IMR-90 (cell line): Measurements from ENCODE around the gene BRD4. TPM values are rescaled to one million over a fixed set of nuclear protein-coding genes. Genes with fewer than 3 reads are reported as not detected.

Experiments
- ATAC-seq: fragments of 200-7000 bp; cut with Tn5 transposase; 2 replicates; pipeline ENCODE4 v1.9.1; 2020; ENCODE audit warnings: low read depth, mild to moderate bottlenecking, moderate library complexity
- BruUV-seq: library from RNA; stranded (reverse); fragments of 400-500 nt; replicated peaks from 2 replicates; lab custom pipeline; 2021; lab: Mats Ljungman, UMichigan
- CTCF ChIA-PET: fragments of 300-600 bp; formaldehyde crosslinking; extraction: SDS; loops from one replicate; lab custom pipeline; 2021; ENCODE audit warnings: antibody characterized with exemption; lab: Yijun Ruan, JAX
- POLR2A ChIA-PET: fragments of 300-600 bp; sonication (Branson Sonifier 250); formaldehyde crosslinking; loops from one replicate; lab custom pipeline; 2022; ENCODE audit warnings: antibody characterized with exemption; ENCODE audit not compliant: unreplicated experiment; lab: Charles Lee
- DNase-seq: peaks from one replicate; pipeline ENCODE4 v3.0.0; 2013
- H2AFZ ChIP-seq: replicated peaks from 2 replicates; pipeline ENCODE3; 2013; ENCODE audit warnings: low read length, mild to moderate bottlenecking; ENCODE audit not compliant: poor library complexity
- H2AK5ac ChIP-seq: 2 replicates; pipeline ENCODE4 v1.6.1; 2013; ENCODE audit warnings: low read depth, low read length, inconsistent platforms
- H2AK9ac ChIP-seq: replicated peaks from 2 replicates; pipeline ENCODE3; 2013; ENCODE audit warnings: mild to moderate bottlenecking, low read depth, low read length, moderate library complexity; ENCODE audit not compliant: poor library complexity
- H2BK120ac ChIP-seq: 2 replicates; pipeline ENCODE4 v1.6.1; 2013; ENCODE audit warnings: low read depth, low read length, inconsistent platforms
- H2BK15ac ChIP-seq: 3 replicates; pipeline ENCODE4 v1.6.1; 2013; ENCODE audit warnings: low read depth, low read length, inconsistent platforms
- H2BK20ac ChIP-seq: 2 replicates; pipeline ENCODE4 v1.6.1; 2013; ENCODE audit warnings: low read depth, mild to moderate bottlenecking, inconsistent platforms, low read length, moderate library complexity
- H2BK5ac ChIP-seq: 2 replicates; pipeline ENCODE4 v1.6.1; 2013; ENCODE audit warnings: mild to moderate bottlenecking, low read depth, low read length, inconsistent platforms; ENCODE audit not compliant: poor library complexity, severe bottlenecking
- H3K14ac ChIP-seq: replicated peaks from 2 replicates; pipeline ENCODE4 v1.6.1; 2013; ENCODE audit warnings: low read depth, low read length, inconsistent platforms
- H3K18ac ChIP-seq: 2 replicates; pipeline ENCODE4 v1.6.1; 2013; ENCODE audit warnings: low read depth, low read length, control low read depth
- H3K23ac ChIP-seq: 2 replicates; pipeline ENCODE4 v1.6.1; 2013; ENCODE audit warnings: low read depth, low read length, inconsistent platforms
- H3K27ac ChIP-seq: 2 replicates; pipeline ENCODE4 v1.5.1; 2013; ENCODE audit warnings: mild to moderate bottlenecking, control low read depth, low read length; ENCODE audit not compliant: insufficient read depth
- H3K27me3 ChIP-seq: 2 replicates; pipeline ENCODE4 v1.6.1; 2013; ENCODE audit warnings: low read length; ENCODE audit not compliant: control insufficient read depth, insufficient read depth
- H3K36me3 ChIP-seq: 2 replicates; pipeline ENCODE4 v1.6.1; 2013; ENCODE audit warnings: low read length, mixed read lengths; ENCODE audit not compliant: control insufficient read depth, insufficient read depth
- H3K4ac ChIP-seq: 2 replicates; pipeline ENCODE4 v1.6.1; 2013; ENCODE audit warnings: low read depth, low read length, inconsistent platforms
- H3K4me1 ChIP-seq: 2 replicates; pipeline ENCODE4 v1.6.1; 2013; ENCODE audit warnings: low read length, mixed read lengths; ENCODE audit not compliant: control insufficient read depth, insufficient read depth
- H3K4me2 ChIP-seq: 2 replicates; pipeline ENCODE4 v1.6.1; 2013; ENCODE audit warnings: low read depth, mild to moderate bottlenecking, control low read depth, low read length, moderate library complexity
- H3K4me3 ChIP-seq: 2 replicates; pipeline ENCODE4 v1.5.1; 2013; ENCODE audit warnings: low read depth, mild to moderate bottlenecking, control low read depth, low read length, moderate library complexity; ENCODE audit not compliant: insufficient read depth
- H3K56ac ChIP-seq: 2 replicates; pipeline ENCODE4 v1.6.1; 2013; ENCODE audit warnings: low read length, inconsistent platforms; ENCODE audit not compliant: insufficient read depth; ENCODE audit errors: extremely low read depth
- H3K79me1 ChIP-seq, 2 experiments: 2 replicates each; pipeline ENCODE4 v1.6.1; 2013; ENCODE audit warnings: low read length in 2 of 2, inconsistent platforms in 1 of 2, low read depth in 1 of 2
- H3K9ac ChIP-seq: 2 replicates; pipeline ENCODE4 v1.6.1; 2013; ENCODE audit warnings: low read depth, low read length, control low read depth
- H3K9me1 ChIP-seq: 2 replicates; pipeline ENCODE4 v1.6.1; 2013; ENCODE audit warnings: low read length, inconsistent platforms; ENCODE audit not compliant: insufficient read depth
- H3K9me3 ChIP-seq: 2 replicates; pipeline ENCODE4 v1.6.1; 2013; ENCODE audit warnings: low read length; ENCODE audit not compliant: control insufficient read depth, insufficient read depth
- H4K20me1 ChIP-seq: 2 replicates; pipeline ENCODE4 v1.6.1; 2013; ENCODE audit warnings: low read length, inconsistent platforms; ENCODE audit not compliant: insufficient read depth
- H4K5ac ChIP-seq: 2 replicates; pipeline ENCODE4 v1.6.1; 2013; ENCODE audit warnings: mild to moderate bottlenecking, low read depth, low read length, control low read depth
- H4K8ac ChIP-seq, 2 experiments: 2 replicates each; pipeline ENCODE4 v1.6.1; 2013; ENCODE audit warnings: low read depth in 2 of 2, low read length in 2 of 2, control low read depth in 1 of 2, inconsistent platforms in 1 of 2
- H4K91ac ChIP-seq: 2 replicates; pipeline ENCODE4 v1.6.1; 2013; ENCODE audit warnings: low read depth, low read length, inconsistent platforms; ENCODE audit not compliant: insufficient read depth
- BHLHE40 ChIP-seq: fragments of 150-350 bp; IDR thresholded peaks from 2 replicates; pipeline ENCODE4 v1.6.1; 2016; ENCODE audit warnings: mild to moderate bottlenecking, low read depth, low read length
- CEBPB ChIP-seq: IDR thresholded peaks from 2 replicates; pipeline ENCODE4 v1.6.1; 2012; ENCODE audit warnings: low read depth, low read length, improper control_type of control experiment
- FOS ChIP-seq: fragments of 150-350 bp; IDR thresholded peaks from 2 replicates; pipeline ENCODE4 v1.6.1; 2016; ENCODE audit warnings: low read depth, low read length
- MAZ ChIP-seq: IDR thresholded peaks from 2 replicates; pipeline ENCODE4 v1.6.1; 2012; ENCODE audit warnings: low read depth, mild to moderate bottlenecking, low read length, improper control_type of control experiment, moderate library complexity, borderline replicate concordance
- MXI1 ChIP-seq: IDR thresholded peaks from 2 replicates; pipeline ENCODE4 v1.6.1; 2012; ENCODE audit warnings: low read depth, mild to moderate bottlenecking, low read length, moderate library complexity, borderline replicate concordance
- NFE2L2 ChIP-seq: fragments of 150-350 bp; IDR thresholded peaks from 2 replicates; pipeline ENCODE4 v1.6.1; 2016; ENCODE audit warnings: low read depth, mild to moderate bottlenecking, low read length
- POLR2A ChIP-seq: IDR thresholded peaks from 2 replicates; pipeline ENCODE4 v1.6.1; 2012; ENCODE audit warnings: mild to moderate bottlenecking, low read depth, low read length
- RAD21 ChIP-seq: IDR thresholded peaks from 2 replicates; pipeline ENCODE4 v1.6.1; 2012; ENCODE audit warnings: low read length, improper control_type of control experiment
- RCOR1 ChIP-seq: IDR thresholded peaks from 2 replicates; pipeline ENCODE4 v1.6.1; 2012; ENCODE audit warnings: mild to moderate bottlenecking, low read length, improper control_type of control experiment; ENCODE audit not compliant: insufficient replicate concordance
- RFX5 ChIP-seq: IDR thresholded peaks from 2 replicates; pipeline ENCODE4 v1.8.0; 2012; ENCODE audit warnings: low read depth, mild to moderate bottlenecking, low read length, moderate library complexity
- SMC3 ChIP-seq: fragments of 150-350 bp; IDR thresholded peaks from 2 replicates; pipeline ENCODE4 v1.6.1; 2016; ENCODE audit warnings: low read depth, mild to moderate bottlenecking, antibody characterized with exemption, low read length, moderate library complexity
- WGBS, 2 experiments: methylation state at CpG; one replicate each; pipeline versions ENCODE4 v1.1.5 to v1.1.7; 2013; ENCODE audit warnings: missing lambda C conversion rate in 2 of 2; ENCODE audit not compliant: insufficient read length in 1 of 2; ENCODE audit errors: extremely low coverage in 2 of 2; 5-methylcytosine and 5-hydroxymethylcytosine counted together
- dilution Hi-C: fragments of 300-500 bp; cut with HindIII; formaldehyde crosslinking; loops from one replicate; pipeline ENCODE4 v1.14.3; 2018; ENCODE audit warnings: low sequenced_read_pairs; ENCODE audit not compliant: unreplicated experiment
- in situ Hi-C: fragments of 300-500 bp; cut with MboI; formaldehyde crosslinking; loops from 3 replicates; pipeline ENCODE4 v1.14.3; 2019; ENCODE audit warnings: low sequenced_read_pairs, inconsistent platforms, mixed read lengths
- intact Hi-C: fragments of 100-400 bp; cut with micrococcal nuclease; formaldehyde crosslinking; loops from 2 replicates; pipeline ENCODE4 v1.10.0; 2022
- polyA plus RNA-seq, 3 experiments: library from polyadenylated mRNA; depleted of rRNA; stranded (reverse); fragments of >200 nt; gene quantifications; 2 replicates each; pipeline ENCODE4 v1.2.3, GENCODE V29; 2012; ENCODE audit warnings: low replicate concordance in 1 of 3
- total RNA-seq: library from RNA; depleted of rRNA; stranded (reverse); fragments of >200 nt; gene quantifications from 2 replicates; pipeline ENCODE4 v1.2.3, GENCODE V29; 2012
- TF ChIP-seq, protein P1 (sequence below): fragments of 150-350 bp; IDR thresholded peaks from 2 replicates; pipeline ENCODE4 v1.6.1; 2016; ENCODE audit warnings: low read depth, mild to moderate bottlenecking, low read length, moderate library complexity, borderline replicate concordance
- TF ChIP-seq, protein P2 (sequence below): fragments of 150-350 bp; IDR thresholded peaks from 2 replicates; pipeline ENCODE4 v1.6.1; 2017; ENCODE audit warnings: mild to moderate bottlenecking, antibody characterized with exemption, low read length, low read depth

Gene BRD4
- total and polyA plus RNA-seq, 2 of the 4 experiments (the other 2 are of a cell fraction) = 7.0 to 21.1 TPM

DNA sequence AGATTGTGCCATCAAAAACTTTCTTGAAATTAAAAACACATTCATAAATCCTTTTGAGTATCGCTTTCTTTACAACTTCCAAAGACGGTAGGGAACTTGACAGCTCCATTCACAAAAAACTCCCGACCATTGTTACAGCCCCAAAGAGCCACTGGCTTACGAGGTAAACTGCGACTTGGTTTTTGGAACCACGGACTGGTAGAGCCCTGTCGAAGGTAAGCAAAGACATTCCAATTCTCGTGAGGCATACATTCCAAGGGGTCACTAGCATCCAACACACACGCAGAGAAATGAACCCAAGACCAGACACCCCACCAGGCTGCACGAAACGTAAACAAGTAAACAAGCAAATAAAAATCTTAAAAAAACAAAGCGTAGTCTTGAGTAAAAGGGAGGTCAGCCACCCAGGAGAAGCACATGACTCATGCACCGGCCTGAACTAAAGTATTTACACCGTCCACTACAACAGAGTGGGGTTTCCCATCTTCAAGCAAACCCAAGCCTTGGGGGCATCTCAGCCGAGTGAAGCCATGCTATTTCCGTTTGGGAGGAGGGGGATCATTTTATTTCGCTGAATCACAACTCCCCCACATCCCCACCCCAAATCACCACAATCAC, 1.4 kb downstream of the BRD4 start:
- H3K9me3 ChIP-seq = no peaks in the 10 kb centered on the region
- H3K4me2 ChIP-seq = peak overlapping the region; percentile 92
- H3K4me3 ChIP-seq = peak overlapping the region; percentile 80
- H3K79me1 ChIP-seq = peaks cover 4 to 40% of the 10 kb centered on the region in 2 experiments
- H3K56ac ChIP-seq = peak overlapping the region; percentile 65
- peak overlapping the region; percentile 86; the same call in 1 of the 2 replicates for H2AK5ac ChIP-seq
- peak overlapping the region; percentile 1; the same call in 1 of the 2 replicates for H4K5ac ChIP-seq
- 0 out of 3 replicates have a peak overlapping the region, but pooled peaks have one; percentile 0 for H2BK15ac ChIP-seq
- H3K9me1 ChIP-seq = peaks cover 22% of the 10 kb centered on the region
- H3K9ac ChIP-seq = peak overlapping the region; percentile 93
- peaks cover 56% of the 10 kb centered on the region for H4K20me1 ChIP-seq
- H2AFZ ChIP-seq = peak overlapping the region; percentile 79
- H3K27ac ChIP-seq = peak overlapping the region; percentile 96
- H2BK5ac ChIP-seq = peak overlapping the region; percentile 91
- peaks cover 16% of the 10 kb centered on the region for H3K4me1 ChIP-seq
- no peaks in the 10 kb centered on the region for H3K27me3 ChIP-seq
- dilution Hi-C loops = no loop called here
- TF ChIP-seq POLR2A = peak; percentile 33; the same call in 1 of the 2 replicates
- no peak for TF ChIP-seq NFE2L2
- peak; percentile 13; the same call in 1 of the 2 replicates for TF ChIP-seq MAZ
- no peak for TF ChIP-seq CEBPB
- TF ChIP-seq, protein P1, sequence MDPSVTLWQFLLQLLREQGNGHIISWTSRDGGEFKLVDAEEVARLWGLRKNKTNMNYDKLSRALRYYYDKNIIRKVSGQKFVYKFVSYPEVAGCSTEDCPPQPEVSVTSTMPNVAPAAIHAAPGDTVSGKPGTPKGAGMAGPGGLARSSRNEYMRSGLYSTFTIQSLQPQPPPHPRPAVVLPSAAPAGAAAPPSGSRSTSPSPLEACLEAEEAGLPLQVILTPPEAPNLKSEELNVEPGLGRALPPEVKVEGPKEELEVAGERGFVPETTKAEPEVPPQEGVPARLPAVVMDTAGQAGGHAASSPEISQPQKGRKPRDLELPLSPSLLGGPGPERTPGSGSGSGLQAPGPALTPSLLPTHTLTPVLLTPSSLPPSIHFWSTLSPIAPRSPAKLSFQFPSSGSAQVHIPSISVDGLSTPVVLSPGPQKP = no peak
- peak; percentile 50; the same call in 1 of the 2 replicates for TF ChIP-seq FOS
- no peak for TF ChIP-seq SMC3
- no peak for TF ChIP-seq RFX5
- TF ChIP-seq RAD21 = peak; percentile 21
- 0 out of 2 replicates have a peak, but pooled peaks have one; percentile 21 for TF ChIP-seq MXI1
- peak; percentile 69; the same call in 1 of the 2 replicates for TF ChIP-seq BHLHE40
- no peak for TF ChIP-seq RCOR1
- TF ChIP-seq, protein P2, sequence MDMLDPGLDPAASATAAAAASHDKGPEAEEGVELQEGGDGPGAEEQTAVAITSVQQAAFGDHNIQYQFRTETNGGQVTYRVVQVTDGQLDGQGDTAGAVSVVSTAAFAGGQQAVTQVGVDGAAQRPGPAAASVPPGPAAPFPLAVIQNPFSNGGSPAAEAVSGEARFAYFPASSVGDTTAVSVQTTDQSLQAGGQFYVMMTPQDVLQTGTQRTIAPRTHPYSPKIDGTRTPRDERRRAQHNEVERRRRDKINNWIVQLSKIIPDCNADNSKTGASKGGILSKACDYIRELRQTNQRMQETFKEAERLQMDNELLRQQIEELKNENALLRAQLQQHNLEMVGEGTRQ = peak; percentile 18; the same call in 1 of the 2 replicates
- POLR2A ChIA-PET = no interaction called here
- peak overlapping the region; percentile 4 to 22; a peak in 1 of 4 replicates for H4K8ac ChIP-seq
- peak overlapping the region; percentile 8; the same call in 1 of the 2 replicates for H3K18ac ChIP-seq
- peak overlapping the region; percentile 89 for H3K14ac ChIP-seq
- intact Hi-C loops = loop anchor here (2.0 kb wide), 1 partner anchor 66 kb away; no protein-coding TSS in a partner anchor
- DNase-seq (peak; percentile 89), ATAC-seq (peak; percentile 52)
- H2AK9ac ChIP-seq = peak overlapping the region; percentile 96
- in situ Hi-C loops = no loop called here
- peak overlapping the region; percentile 21; the same call in 1 of the 2 replicates for H3K23ac ChIP-seq
- peak overlapping the region; percentile 76 for H4K91ac ChIP-seq
- CTCF ChIA-PET = no interaction called here
- 17% methylated on average over 2 of the region's 17 CpGs; no CpG with 5 or more reads in 1 of the 2 experiments for WGBS, 2 experiments
- H3K36me3 ChIP-seq = no peaks in the 10 kb centered on the region
- H2BK20ac ChIP-seq = no peak overlapping the region
- H3K4ac ChIP-seq = peak overlapping the region; percentile 88
- no TSS peak for BruUV-seq
- H2BK120ac ChIP-seq = peak overlapping the region; percentile 43; the same call in 1 of the 2 replicates
